Measurements from ENCODE around the gene ATF1. TPM values are rescaled to one million over a fixed set of nuclear protein-coding genes. Genes with fewer than 3 reads are reported as not detected.

The ATF1 gene
- total RNA-seq, 1 experiment from 2014 or later = 87.2 TPM

GRCh38 chr12:50745861-50746260 is 18.0 kb upstream of the ATF1 start:
- Mint-ChIP-seq H3K27ac (ENCODE audit: low read depth, unreplicated experiment) (no peak overlapping the region), H3K36me3 (ENCODE audit: insufficient read depth, unreplicated experiment) (peaks cover 73% of the 10 kb centered on the region), H3K4me1 (ENCODE audit: insufficient read depth, unreplicated experiment) (no peaks in the 10 kb centered on the region), H3K4me3 (ENCODE audit: unreplicated experiment) (no peak overlapping the region), H3K27me3 (ENCODE audit: insufficient read depth, unreplicated experiment) (no peaks in the 10 kb centered on the region), H3K9me3 (ENCODE audit: unreplicated experiment) (no peaks in the 10 kb centered on the region)
- POLR2A ChIA-PET = interaction anchor here (0.6 kb wide), 1 partner anchor 17 kb away, joined by 4 read pairs; no protein-coding TSS in a partner anchor
- TF ChIP-seq CTCF (IDR thresholded peaks at IDR 0.05; ENCODE audit: unreplicated experiment) = no peak
- no TSS peak for BruUV-seq (replicated peaks)
- CTCF ChIA-PET = interaction anchor here (1.0 kb wide), 1 partner anchor 11 kb away, joined by 3 read pairs; no protein-coding TSS in a partner anchor
- no peak for DNase-seq (ENCODE audit: unreplicated experiment)
- intact Hi-C loops (cut with micrococcal nuclease) = no loop called here

GRCh38 chr12:50746431-50746830 is 17.5 kb upstream of the ATF1 start:
- Mint-ChIP-seq H3K27me3 (ENCODE audit: insufficient read depth, unreplicated experiment) (no peaks in the 10 kb centered on the region), H3K4me1 (ENCODE audit: insufficient read depth, unreplicated experiment) (no peaks in the 10 kb centered on the region), H3K36me3 (ENCODE audit: insufficient read depth, unreplicated experiment) (peaks cover 67% of the 10 kb centered on the region), H3K4me3 (ENCODE audit: unreplicated experiment) (no peak overlapping the region), H3K9me3 (ENCODE audit: unreplicated experiment) (no peaks in the 10 kb centered on the region), H3K27ac (ENCODE audit: low read depth, unreplicated experiment) (no peak overlapping the region)
- no TSS peak for BruUV-seq (replicated peaks)
- intact Hi-C loops (cut with micrococcal nuclease) = no loop called here
- CTCF ChIA-PET = interaction anchor here (0.6 to 0.7 kb wide), 2 partner anchors 79 to 496 kb away, joined by 3 read pairs; no protein-coding TSS in a partner anchor
- TF ChIP-seq CTCF (IDR thresholded peaks at IDR 0.05; ENCODE audit: unreplicated experiment) = no peak
- POLR2A ChIA-PET = no interaction called here
- no peak for DNase-seq (ENCODE audit: unreplicated experiment)

GRCh38 chr12:50747817-50748216 is 16.1 kb upstream of the ATF1 start:
- no peaks in the 10 kb centered on the region for H3K9me3 Mint-ChIP-seq (ENCODE audit: unreplicated experiment)

GRCh38 chr12:50749459-50749882 is 14.4 kb upstream of the ATF1 start:
- BruUV-seq (replicated peaks) = no TSS peak
- peak overlapping the region; percentile 61 for H3K27ac Mint-ChIP-seq (ENCODE audit: low read depth, unreplicated experiment)
- intact Hi-C loops (cut with micrococcal nuclease) = no loop called here
- H3K27me3 Mint-ChIP-seq (ENCODE audit: insufficient read depth, unreplicated experiment) = no peaks in the 10 kb centered on the region
- H3K9me3 Mint-ChIP-seq (ENCODE audit: unreplicated experiment) = no peaks in the 10 kb centered on the region
- H3K4me1 Mint-ChIP-seq (ENCODE audit: insufficient read depth, unreplicated experiment) = no peaks in the 10 kb centered on the region
- CTCF ChIA-PET = no interaction called here
- no peak for DNase-seq (ENCODE audit: unreplicated experiment)
- TF ChIP-seq CTCF (IDR thresholded peaks at IDR 0.05; ENCODE audit: unreplicated experiment) = no peak
- no peak overlapping the region for H3K4me3 Mint-ChIP-seq (ENCODE audit: unreplicated experiment)
- POLR2A ChIA-PET = interaction anchor here (0.7 to 1.2 kb wide), 2 partner anchors 26 to 126 kb away, joined by 3 to 4 read pairs; no protein-coding TSS in a partner anchor
- peaks cover 43% of the 10 kb centered on the region for H3K36me3 Mint-ChIP-seq (ENCODE audit: insufficient read depth, unreplicated experiment)

More at GRCh38 chr12:50747817-50748216, 16.1 kb upstream of the ATF1 start:
- no peak for TF ChIP-seq CTCF (IDR thresholded peaks at IDR 0.05; ENCODE audit: unreplicated experiment)
- CTCF ChIA-PET = no interaction called here
- POLR2A ChIA-PET = no interaction called here
- peaks cover 58% of the 10 kb centered on the region for H3K36me3 Mint-ChIP-seq (ENCODE audit: insufficient read depth, unreplicated experiment)
- BruUV-seq (replicated peaks) = no TSS peak
- no peak overlapping the region for H3K27ac Mint-ChIP-seq (ENCODE audit: low read depth, unreplicated experiment)
- DNase-seq (ENCODE audit: unreplicated experiment) = no peak
- H3K4me1 Mint-ChIP-seq (ENCODE audit: insufficient read depth, unreplicated experiment) = no peaks in the 10 kb centered on the region
- H3K4me3 Mint-ChIP-seq (ENCODE audit: unreplicated experiment) = no peak overlapping the region
- H3K27me3 Mint-ChIP-seq (ENCODE audit: insufficient read depth, unreplicated experiment) = no peaks in the 10 kb centered on the region
- intact Hi-C loops (cut with micrococcal nuclease) = no loop called here

All from MCF 10A (cell line).